Stimulated activated CD4-positive, alpha-beta T cell treated with anti-CD3 and anti-CD28 coated beads, Interleukin-1b, Interleukin-23, amount 100 ng/mL, for 24 hours (primary cell): ENCODE results near the gene DACT2.

ENCODE experiments used
- DNase-seq, 4 experiments: peaks; one replicate each; pipeline ENCODE4 v3.0.0-alpha.2; 2020; ENCODE audit warnings: low read depth in 4 of 4, low spot score in 1 of 4

Gene DACT2

GRCh38 chr6:168265827-168266815 lies 53.5 kb downstream of the DACT2 start:
- DNase-seq, result no peak

GRCh38 chr6:168265394-168265793 lies 54.2 kb downstream of the DACT2 start:
- DNase-seq, result no peak

GRCh38 chr6:168264593-168265335 lies 54.8 kb downstream of the DACT2 start:
- no peak for DNase-seq

GRCh38 chr6:168263351-168263905 lies 56.1 kb downstream of the DACT2 start:
- no peak for DNase-seq

- no peak for DNase-seq
Measured at GRCh38 chr6:168261234-168261633, 58.3 kb downstream of the DACT2 start.

- DNase-seq, result no peak
Measured at GRCh38 chr6:168260420-168260987, 59.1 kb downstream of the DACT2 start.

- no peak for DNase-seq
Measured at GRCh38 chr6:168258795-168259194, 60.8 kb downstream of the DACT2 start.

GRCh38 chr6:168256940-168257339 lies 62.6 kb downstream of the DACT2 start:
- DNase-seq, result no peak
